HG03460 (cell line): ENCODE data around the gene BCL2L15.

Experiments used
- ATAC-seq: cut with Tn5 transposase; IDR thresholded peaks from one replicate; pipeline ENCODE4 v1.9.1; 2021; ENCODE audit not compliant: unreplicated experiment

BCL2L15 gene

GRCh38 chr1:113912594-113913311 is 25.4 kb upstream of the BCL2L15 start:
- no peak for ATAC-seq

GRCh38 chr1:113905435-113905861 is 18.1 kb upstream of the BCL2L15 start:
- no peak for ATAC-seq

- ATAC-seq: peak; percentile 88
Measured at GRCh38 chr1:113904674-113905434, 17.5 kb upstream of the BCL2L15 start, which contains the start of the genes AP4B1 and DCLRE1B. TSS of gene AP4B1 (minus strand) at chr1:113904799. CDS start at chr1:113904717, 82 bp downstream. TSS of gene DCLRE1B (plus strand) at chr1:113905326. CDS start at chr1:113905587, 261 bp downstream.

GRCh38 chr1:113904293-113904673 is 16.9 kb upstream of the BCL2L15 start:
- ATAC-seq: peak; percentile 21

GRCh38 chr1:113903501-113904292 is 16.3 kb upstream of the BCL2L15 start:
- no peak for ATAC-seq

- ATAC-seq: no peak
Measured at GRCh38 chr1:113901191-113901590, 13.8 kb upstream of the BCL2L15 start.

- no peak for ATAC-seq
Measured at GRCh38 chr1:113899111-113899510, 11.7 kb upstream of the BCL2L15 start.

GRCh38 chr1:113898241-113898814 is 10.9 kb upstream of the BCL2L15 start:
- ATAC-seq: no peak

- ATAC-seq: no peak
Measured at GRCh38 chr1:113895961-113896360, 8.6 kb upstream of the BCL2L15 start.

- no peak for ATAC-seq
Measured at GRCh38 chr1:113895098-113895497, 7.7 kb upstream of the BCL2L15 start.

GRCh38 chr1:113893267-113893666 is 5.9 kb upstream of the BCL2L15 start:
- ATAC-seq: no peak

GRCh38 chr1:113891631-113892220 is 4.3 kb upstream of the BCL2L15 start:
- ATAC-seq: no peak

- ATAC-seq: no peak
Measured at GRCh38 chr1:113890816-113891215, 3.4 kb upstream of the BCL2L15 start.

GRCh38 chr1:113886417-113887401 is 672 bp downstream of the BCL2L15 start:
- no peak for ATAC-seq

GRCh38 chr1:113881661-113882060 is 5.7 kb downstream of the BCL2L15 start:
- ATAC-seq: no peak

- ATAC-seq: no peak
Measured at GRCh38 chr1:113879739-113880038, 7.7 kb downstream of the BCL2L15 start.

- ATAC-seq: no peak
Measured at GRCh38 chr1:113876176-113876575, 11.2 kb downstream of the BCL2L15 start.

GRCh38 chr1:113875714-113876113 is 11.7 kb downstream of the BCL2L15 start:
- peak; percentile 37 for ATAC-seq

- ATAC-seq: no peak
Measured at GRCh38 chr1:113874012-113874879, 13.1 kb downstream of the BCL2L15 start.
